HG02642 (cell line): ENCODE data around the gene ZFAND6.
A peak's percentile ranks its signal among the peaks of the same experiment; 100 is the strongest.
"Not testable (repeated sequence)": the region's sequence is repeated elsewhere in the genome, so short reads cannot be mapped to it uniquely, and the experiment has no call there.

ENCODE experiments used
- ATAC-seq: cut with Tn5 transposase; IDR thresholded peaks from one replicate; pipeline ENCODE4 v1.9.1; 2021; ENCODE audit warnings: mild to moderate bottlenecking; ENCODE audit not compliant: unreplicated experiment, poor library complexity

The ZFAND6 gene

GRCh38 chr15:80045219-80045618, 14.3 kb upstream of the ZFAND6 start:
- ATAC-seq, result not testable (repeated sequence)

DNA sequence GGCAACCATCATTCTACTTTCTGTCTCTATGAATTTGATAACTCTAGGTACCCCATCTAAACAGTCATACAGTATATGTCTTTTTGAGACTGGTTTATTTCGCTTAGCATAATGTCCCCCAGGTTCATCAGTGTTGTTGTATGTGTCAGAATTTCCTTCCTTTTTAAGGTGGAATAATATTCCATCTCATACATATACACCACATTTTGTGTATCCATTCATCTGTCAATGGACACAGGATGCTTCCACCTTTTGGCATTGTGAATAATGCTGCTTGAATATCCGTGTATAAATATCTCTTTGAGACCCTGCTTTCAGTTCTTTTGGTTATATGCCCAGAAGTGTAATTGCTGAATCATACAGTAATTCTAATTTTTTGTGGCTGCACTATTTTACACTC, 10.4 kb upstream of the ZFAND6 start:
- no peak for ATAC-seq

DNA sequence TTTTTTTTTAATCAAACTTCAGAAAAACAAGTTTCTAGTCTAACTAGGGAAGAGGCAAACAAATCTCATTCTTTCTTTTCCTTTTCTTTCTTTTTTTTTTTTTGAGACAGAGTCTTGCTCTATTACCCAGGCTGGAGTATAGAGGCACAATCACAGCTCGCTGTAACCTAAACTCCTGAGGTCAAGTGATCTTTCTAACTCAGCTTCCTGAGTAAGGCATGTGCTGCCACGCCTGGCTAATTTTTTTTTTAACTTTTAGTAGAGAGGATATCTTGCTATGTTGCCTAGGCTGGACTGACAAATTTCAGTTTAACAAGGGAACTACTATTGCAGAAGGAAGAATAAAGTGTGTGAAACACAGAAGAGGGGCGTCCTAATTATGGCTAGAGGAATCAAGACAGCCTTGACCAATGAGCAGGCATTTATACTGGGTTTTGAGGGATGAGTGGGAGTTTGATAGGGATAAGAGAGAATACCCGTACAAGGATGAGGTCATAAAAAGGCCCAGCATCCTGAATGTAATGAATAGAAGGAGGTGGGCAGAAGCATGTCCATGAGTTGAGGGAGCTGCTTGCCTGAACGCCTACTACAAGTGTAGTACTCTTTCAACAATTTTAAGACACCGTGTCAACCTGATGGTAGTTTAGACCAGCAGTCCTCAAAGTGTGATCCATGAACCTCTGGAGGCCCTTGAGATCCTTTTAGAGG, 6.7 kb upstream of the ZFAND6 start:
- no peak for ATAC-seq

- no peak for ATAC-seq
These were observed 3.5 kb upstream of the ZFAND6 start for GRCh38 chr15:80055933-80056332.

DNA sequence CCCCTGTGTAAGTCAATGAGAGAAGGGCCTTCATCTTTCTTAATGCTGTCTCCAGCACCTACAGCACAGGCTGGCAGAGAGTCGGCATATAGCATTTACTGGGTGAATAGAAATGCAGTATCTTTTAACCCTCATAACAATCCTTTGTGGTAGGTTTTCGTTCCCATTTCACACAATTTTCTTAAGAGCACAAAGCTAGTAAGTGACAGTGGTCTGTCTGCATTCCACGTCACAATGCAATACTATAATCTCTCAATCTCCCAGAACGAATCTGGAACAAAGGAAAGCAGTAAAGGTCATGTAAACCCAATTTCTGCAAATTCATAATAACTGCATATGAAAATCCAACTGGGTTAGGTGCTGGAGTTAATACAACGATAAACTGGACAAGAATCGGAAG, 1.4 kb upstream of the ZFAND6 start:
- no peak for ATAC-seq

- peak; percentile 67 for ATAC-seq
These were observed 395 bp downstream of the ZFAND6 start for GRCh38 chr15:80059786-80060355.

- no peak for ATAC-seq
These were observed 1.0 kb downstream of the ZFAND6 start for GRCh38 chr15:80060356-80061006.

GRCh38 chr15:80061582-80061981, 2.1 kb downstream of the ZFAND6 start:
- ATAC-seq, result no peak

- no peak for ATAC-seq
These were observed 7.4 kb downstream of the ZFAND6 start for GRCh38 chr15:80066912-80067311.

- no peak for ATAC-seq
These were observed 9.1 kb downstream of the ZFAND6 start for GRCh38 chr15:80068578-80068977.

GRCh38 chr15:80070840-80071239, 11.4 kb downstream of the ZFAND6 start:
- ATAC-seq, result no peak

GRCh38 chr15:80071652-80072051, 12.2 kb downstream of the ZFAND6 start:
- no peak for ATAC-seq

GRCh38 chr15:80072285-80072994, 13.0 kb downstream of the ZFAND6 start:
- ATAC-seq, result peak; percentile 84

DNA sequence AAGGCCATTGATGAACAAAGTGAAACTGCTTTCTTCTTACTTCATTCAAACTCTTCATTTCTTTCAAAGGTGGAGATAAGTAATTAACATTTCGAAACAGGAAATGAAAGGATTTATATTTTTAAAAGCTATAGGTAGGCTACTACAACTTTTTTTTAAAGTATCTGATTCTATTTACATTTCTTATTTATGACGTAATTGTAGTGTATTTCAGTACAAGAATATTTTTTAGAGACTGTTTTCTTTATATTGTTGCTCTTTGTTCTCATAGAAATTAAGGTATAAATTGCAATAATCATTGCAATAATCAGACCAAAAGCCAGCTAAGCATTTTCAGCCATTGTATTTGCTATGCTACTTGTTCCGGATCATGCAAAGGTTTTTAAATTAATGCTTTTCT, 13.7 kb downstream of the ZFAND6 start:
- no peak for ATAC-seq

- no peak for ATAC-seq
These were observed 17.1 kb downstream of the ZFAND6 start for GRCh38 chr15:80076321-80077318.

DNA sequence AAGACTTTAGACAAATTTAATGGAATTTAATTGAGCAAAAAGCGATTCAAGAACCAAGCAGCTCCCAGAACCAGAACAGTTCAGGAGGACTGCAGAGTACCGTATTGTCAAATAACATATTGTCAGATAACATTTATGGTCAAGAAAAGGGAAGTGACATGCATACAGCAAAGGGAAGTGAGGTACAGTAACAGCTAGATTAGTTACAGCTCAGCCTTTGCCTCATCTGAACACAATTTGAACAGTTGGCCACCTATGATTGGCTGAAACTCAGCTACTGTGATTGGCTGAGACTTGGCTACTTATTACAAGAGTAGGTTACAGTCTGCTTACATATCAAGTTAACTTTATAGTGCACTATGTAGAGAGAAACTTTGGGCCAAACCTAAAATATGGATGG, 21.9 kb downstream of the ZFAND6 start:
- ATAC-seq, result no peak

GRCh38 chr15:80087104-80087503, 27.6 kb downstream of the ZFAND6 start:
- no peak for ATAC-seq

DNA sequence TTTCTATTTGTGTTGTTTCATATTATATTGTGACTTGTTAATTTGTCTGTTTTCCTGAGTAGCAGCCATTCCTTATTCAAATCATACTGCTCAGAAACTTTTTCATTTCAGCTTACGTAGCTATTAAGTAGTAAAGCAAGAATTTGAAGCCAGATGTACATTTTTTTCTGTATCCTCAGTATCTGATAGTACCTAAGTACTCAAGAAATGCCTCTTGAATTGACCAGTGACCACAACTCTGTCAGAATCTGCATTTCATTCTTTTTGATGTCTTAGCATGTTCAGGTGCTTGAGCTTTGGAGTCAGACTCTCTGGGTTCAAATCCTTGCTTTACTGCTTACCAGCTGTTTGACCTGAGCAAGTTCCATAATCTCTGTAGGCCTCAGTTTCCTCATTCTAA, 30.6 kb downstream of the ZFAND6 start:
- no peak for ATAC-seq

- no peak for ATAC-seq
These were observed 31.5 kb downstream of the ZFAND6 start for GRCh38 chr15:80090879-80091503.
